Liver (tissue), 3 donors: Measurements from ENCODE around the gene SLC6A3.

Experiments
- ATF3 ChIP-seq: IDR thresholded peaks from 2 replicates; pipeline ENCODE4 v1.6.1; 2016; ENCODE audit warnings: antibody characterized with exemption
- CTCF ChIP-seq: fragments of 150-350 bp; IDR thresholded peaks from 2 replicates; pipeline ENCODE4 v1.5.1; 2017; ENCODE audit warnings: improper control_type of control experiment, low read depth, low read length; ENCODE audit not compliant: missing input control
- GABPA ChIP-seq, 2 donors: IDR thresholded peaks in 1 of 2; conservative IDR thresholded peaks in 1 of 2; 2 replicates each; pipeline ENCODE4 v1.6.1; 2016; ENCODE audit warnings: antibody characterized with exemption in 2 of 2, mild to moderate bottlenecking in 1 of 2, moderate library complexity in 1 of 2
- MAX ChIP-seq: IDR thresholded peaks from 2 replicates; pipeline ENCODE4 v1.6.1; 2016; ENCODE audit warnings: antibody characterized with exemption
- RAD21 ChIP-seq, 2 donors: IDR thresholded peaks; 2 replicates each; pipeline ENCODE4 v1.6.1; 2016; ENCODE audit warnings: antibody characterized with exemption in 2 of 2, mild to moderate bottlenecking in 2 of 2
- REST ChIP-seq: IDR thresholded peaks from 2 replicates; pipeline ENCODE4 v1.6.1; 2016; ENCODE audit warnings: antibody characterized with exemption, mild to moderate bottlenecking
- RXRA ChIP-seq, 2 donors: IDR thresholded peaks; 2 replicates each; pipeline ENCODE4 v1.6.1; 2017 to 2018; ENCODE audit warnings: antibody characterized with exemption in 2 of 2, mild to moderate bottlenecking in 1 of 2
- TAF1 ChIP-seq: conservative IDR thresholded peaks from 2 replicates; pipeline ENCODE4 v1.6.1; 2016; ENCODE audit warnings: antibody characterized with exemption, mild to moderate bottlenecking
- ZBTB33 ChIP-seq: IDR thresholded peaks from 2 replicates; pipeline ENCODE4 v1.6.1; 2016; ENCODE audit warnings: antibody characterized with exemption
- donor health status: healthy.
- donor health status: healthy.

GRCh38 chr5:1423901-1424603 is 21.2 kb downstream of the SLC6A3 start:
- TF ChIP-seq ZBTB33 (no peak), RAD21 (IDR thresholded peaks at IDR 0.05) (no peak), CTCF (no peak), GABPA (IDR thresholded peaks at IDR 0.05 in 1 of 2, conservative IDR thresholded peaks at IDR 0.05 in 1 of 2) (no peak), TAF1 (no peak), REST (no peak), RXRA (IDR thresholded peaks at IDR 0.05) (no peak), ATF3 (no peak), MAX (no peak)
